Measurements from ENCODE around the gene MYO10. TPM values are rescaled to one million over a fixed set of nuclear protein-coding genes. Genes with fewer than 3 reads are reported as not detected.
A peak's percentile ranks its signal among the peaks of the same experiment; 100 is the strongest.

MYO10 gene
- total RNA-seq, 1 donor from 2014 or later, result 23.1 TPM

DNA sequence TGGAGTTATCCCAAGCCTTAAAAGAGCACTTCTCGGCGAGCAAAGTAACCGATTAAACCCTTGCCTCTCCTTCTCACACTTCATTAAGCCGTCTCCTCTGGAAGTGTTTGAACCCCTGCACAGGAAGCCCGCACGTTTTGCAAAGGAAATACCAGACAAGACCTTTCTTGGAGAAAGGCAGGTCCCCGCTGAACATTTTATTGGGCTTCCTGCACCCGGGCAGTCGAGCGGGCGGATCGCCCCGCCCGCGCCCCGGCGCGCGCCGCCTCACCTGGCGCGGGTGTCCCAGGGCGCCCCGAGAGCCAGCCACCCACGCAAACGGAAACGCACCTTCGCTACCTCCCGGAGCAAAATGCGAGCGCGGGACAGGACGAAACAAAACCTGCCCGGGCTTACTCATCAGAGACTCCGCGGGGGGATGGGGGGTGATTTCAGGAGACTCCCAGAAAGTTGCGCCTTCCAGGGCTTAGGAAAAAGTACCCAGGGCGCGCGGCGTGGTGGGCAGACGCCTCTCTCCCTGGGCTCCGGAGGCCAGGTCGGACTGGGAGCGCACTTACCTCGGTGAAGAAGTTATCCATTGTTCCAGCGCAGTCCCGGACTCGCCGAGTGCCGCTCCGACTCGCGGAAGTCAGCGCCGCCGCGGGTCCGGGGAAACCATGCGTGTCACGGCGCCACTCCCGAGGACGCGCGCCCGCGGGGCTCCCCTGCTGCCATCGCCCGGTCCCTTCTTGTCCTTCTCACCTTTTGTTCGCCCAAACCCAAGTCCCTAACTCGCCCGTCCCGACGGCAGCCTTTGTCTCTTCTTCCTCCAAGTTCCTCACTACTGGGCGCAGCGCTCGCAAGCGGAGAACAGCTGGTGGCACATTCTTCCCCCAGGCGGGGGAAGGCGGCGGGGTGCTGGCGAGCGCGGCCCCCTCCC, 598 bp downstream of the MYO10 start:
- TF ChIP-seq, protein P1, sequence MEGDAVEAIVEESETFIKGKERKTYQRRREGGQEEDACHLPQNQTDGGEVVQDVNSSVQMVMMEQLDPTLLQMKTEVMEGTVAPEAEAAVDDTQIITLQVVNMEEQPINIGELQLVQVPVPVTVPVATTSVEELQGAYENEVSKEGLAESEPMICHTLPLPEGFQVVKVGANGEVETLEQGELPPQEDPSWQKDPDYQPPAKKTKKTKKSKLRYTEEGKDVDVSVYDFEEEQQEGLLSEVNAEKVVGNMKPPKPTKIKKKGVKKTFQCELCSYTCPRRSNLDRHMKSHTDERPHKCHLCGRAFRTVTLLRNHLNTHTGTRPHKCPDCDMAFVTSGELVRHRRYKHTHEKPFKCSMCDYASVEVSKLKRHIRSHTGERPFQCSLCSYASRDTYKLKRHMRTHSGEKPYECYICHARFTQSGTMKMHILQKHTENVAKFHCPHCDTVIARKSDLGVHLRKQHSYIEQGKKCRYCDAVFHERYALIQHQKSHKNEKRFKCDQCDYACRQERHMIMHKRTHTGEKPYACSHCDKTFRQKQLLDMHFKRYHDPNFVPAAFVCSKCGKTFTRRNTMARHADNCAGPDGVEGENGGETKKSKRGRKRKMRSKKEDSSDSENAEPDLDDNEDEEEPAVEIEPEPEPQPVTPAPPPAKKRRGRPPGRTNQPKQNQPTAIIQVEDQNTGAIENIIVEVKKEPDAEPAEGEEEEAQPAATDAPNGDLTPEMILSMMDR (IDR thresholded peaks at IDR 0.05; ENCODE audit: partially characterized antibody, unreplicated experiment), result no peak
- Mint-ChIP-seq H3K27me3 (ENCODE audit: unreplicated experiment) (peaks cover 3% of the 10 kb centered on the region), H3K9me3 (ENCODE audit: unreplicated experiment) (peaks cover 13% of the 10 kb centered on the region), H3K36me3 (ENCODE audit: unreplicated experiment) (no peaks in the 10 kb centered on the region), H3K4me1 (ENCODE audit: low read depth, unreplicated experiment) (peaks cover 19% of the 10 kb centered on the region), H3K4me3 (ENCODE audit: unreplicated experiment) (peak overlapping the region; percentile 93), H3K27ac (ENCODE audit: unreplicated experiment) (peak overlapping the region; percentile 69)
- DNase-seq, result peak; percentile 56

DNA sequence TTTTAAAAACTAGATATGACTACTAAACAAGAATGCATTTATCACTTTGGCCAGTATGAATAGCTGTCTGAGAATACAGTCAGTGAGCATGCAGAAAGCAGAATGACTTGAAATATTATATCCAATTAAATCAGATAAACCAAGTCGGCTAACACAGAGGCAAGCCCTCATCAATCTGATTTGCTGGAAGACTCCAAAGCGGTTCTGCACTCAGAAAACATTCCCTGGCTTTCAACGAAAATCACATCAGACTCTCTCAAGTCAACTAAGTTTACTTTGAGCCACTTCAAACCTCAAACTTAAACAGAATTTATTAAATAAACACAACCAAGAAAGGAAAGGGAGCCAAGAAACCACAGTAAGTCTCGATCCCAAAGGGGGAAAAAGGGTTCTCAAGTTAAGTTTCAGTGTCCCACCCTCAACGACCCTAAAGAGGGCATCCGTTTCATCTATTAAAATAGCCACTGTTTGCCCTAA, 1.4 kb downstream of the MYO10 start:
- peaks cover 17% of the 10 kb centered on the region for H3K4me1 Mint-ChIP-seq (ENCODE audit: low read depth, unreplicated experiment)

DNA sequence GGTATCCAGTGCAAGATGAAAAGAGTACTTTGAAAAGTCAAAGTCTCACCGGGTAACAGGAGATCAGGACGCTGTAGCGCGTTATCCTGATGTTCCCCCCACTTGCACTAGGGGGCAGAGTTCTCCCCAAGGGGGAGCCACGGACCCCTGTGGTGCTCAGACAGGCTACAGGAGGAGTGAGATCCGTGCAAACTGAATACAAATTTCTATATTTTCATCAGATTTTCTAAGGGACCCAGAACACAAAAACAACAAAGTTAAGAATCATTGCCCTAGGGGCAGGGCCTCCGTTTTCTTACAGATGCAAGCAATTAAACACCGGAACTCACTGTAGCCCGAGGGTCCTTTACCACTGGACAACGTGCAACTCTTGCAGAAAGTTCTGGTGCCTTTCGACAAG, 2.0 kb downstream of the MYO10 start:
- peak; percentile 85 for DNase-seq
- Mint-ChIP-seq H3K9me3 (ENCODE audit: unreplicated experiment) (peaks cover 13% of the 10 kb centered on the region), H3K27me3 (ENCODE audit: unreplicated experiment) (peaks cover 3% of the 10 kb centered on the region), H3K27ac (ENCODE audit: unreplicated experiment) (no peak overlapping the region), H3K4me1 (ENCODE audit: low read depth, unreplicated experiment) (peaks cover 17% of the 10 kb centered on the region), H3K36me3 (ENCODE audit: unreplicated experiment) (no peaks in the 10 kb centered on the region), H3K4me3 (ENCODE audit: unreplicated experiment) (peak overlapping the region; percentile 83)
- TF ChIP-seq, protein P1 (IDR thresholded peaks at IDR 0.05; ENCODE audit: partially characterized antibody, unreplicated experiment), result peak; percentile 95

More for the DNA sequence above, 1.4 kb downstream of the MYO10 start:
- TF ChIP-seq, protein P1 (IDR thresholded peaks at IDR 0.05; ENCODE audit: partially characterized antibody, unreplicated experiment), result no peak
- Mint-ChIP-seq H3K27ac (ENCODE audit: unreplicated experiment) (peak overlapping the region; percentile 46), H3K27me3 (ENCODE audit: unreplicated experiment) (peaks cover 3% of the 10 kb centered on the region), H3K36me3 (ENCODE audit: unreplicated experiment) (no peaks in the 10 kb centered on the region), H3K9me3 (ENCODE audit: unreplicated experiment) (peaks cover 13% of the 10 kb centered on the region), H3K4me3 (ENCODE audit: unreplicated experiment) (peak overlapping the region; percentile 93)
- DNase-seq, result no peak

DNA sequence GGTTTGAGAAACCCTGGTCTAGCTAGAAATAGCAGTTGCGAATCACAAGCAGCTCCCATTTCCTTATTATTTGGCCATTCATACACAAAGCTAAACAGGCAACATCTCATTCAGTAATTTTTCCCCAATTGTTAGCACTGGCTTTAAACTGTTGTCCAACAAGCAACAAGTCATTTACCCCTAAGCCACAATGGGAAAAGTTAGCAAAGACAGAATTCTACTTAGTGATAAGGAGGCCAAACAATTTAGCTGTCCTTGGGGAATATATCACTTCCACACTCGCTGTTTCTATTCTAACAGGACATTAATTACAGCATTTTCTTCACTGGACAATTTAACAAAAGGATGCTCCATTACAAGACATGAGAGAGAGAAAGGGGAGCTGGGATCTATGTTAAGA, 2.8 kb downstream of the MYO10 start:
- H3K4me3 Mint-ChIP-seq (ENCODE audit: unreplicated experiment), result peak overlapping the region; percentile 83
- H3K27ac Mint-ChIP-seq (ENCODE audit: unreplicated experiment), result no peak overlapping the region
- TF ChIP-seq, protein P1 (IDR thresholded peaks at IDR 0.05; ENCODE audit: partially characterized antibody, unreplicated experiment), result no peak
- no peak for DNase-seq
- peaks cover 13% of the 10 kb centered on the region for H3K9me3 Mint-ChIP-seq (ENCODE audit: unreplicated experiment)
- peaks cover 17% of the 10 kb centered on the region for H3K4me1 Mint-ChIP-seq (ENCODE audit: low read depth, unreplicated experiment)
- H3K36me3 Mint-ChIP-seq (ENCODE audit: unreplicated experiment), result no peaks in the 10 kb centered on the region
- peaks cover 3% of the 10 kb centered on the region for H3K27me3 Mint-ChIP-seq (ENCODE audit: unreplicated experiment)

DNA sequence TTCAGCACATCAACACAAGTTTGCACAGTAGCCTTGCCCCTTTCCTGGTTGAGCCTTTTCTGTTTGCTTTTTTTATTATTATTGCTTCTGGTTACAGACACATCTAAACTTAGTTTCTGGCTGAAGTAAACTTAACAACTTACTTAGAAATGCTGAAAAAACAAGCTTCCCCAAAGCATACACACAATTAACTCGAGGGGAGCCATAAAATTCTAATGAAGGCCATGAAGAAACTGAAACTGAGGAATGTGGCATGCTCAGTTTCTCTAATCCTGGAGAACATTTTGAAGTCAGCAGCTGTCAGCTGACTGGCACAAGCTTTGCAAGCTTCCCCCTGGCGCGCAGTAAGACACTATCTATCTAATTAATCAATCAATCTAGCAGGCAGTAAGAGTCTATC, 3.7 kb downstream of the MYO10 start:
- Mint-ChIP-seq H3K27me3 (ENCODE audit: unreplicated experiment) (no peaks in the 10 kb centered on the region), H3K4me3 (ENCODE audit: unreplicated experiment) (no peak overlapping the region), H3K27ac (ENCODE audit: unreplicated experiment) (no peak overlapping the region), H3K4me1 (ENCODE audit: low read depth, unreplicated experiment) (peaks cover 17% of the 10 kb centered on the region), H3K9me3 (ENCODE audit: unreplicated experiment) (peaks cover 13% of the 10 kb centered on the region), H3K36me3 (ENCODE audit: unreplicated experiment) (no peaks in the 10 kb centered on the region)
- TF ChIP-seq, protein P1 (IDR thresholded peaks at IDR 0.05; ENCODE audit: partially characterized antibody, unreplicated experiment), result no peak
- DNase-seq, result no peak

Measured in glutamatergic neuron (in vitro differentiated cells).